Placental pericyte (primary cell): ENCODE results near the gene MRLN. TPM values are rescaled to one million over a fixed set of nuclear protein-coding genes. Genes with fewer than 3 reads are reported as not detected.

Experiments used
- total RNA-seq: library from RNA; depleted of rRNA; stranded (reverse); fragments of >200 nt; gene quantifications from 2 replicates; pipeline ENCODE4 v1.2.3, GENCODE V29; 2012

The MRLN gene
- not detected in 2 replicates for total RNA-seq

DNA sequence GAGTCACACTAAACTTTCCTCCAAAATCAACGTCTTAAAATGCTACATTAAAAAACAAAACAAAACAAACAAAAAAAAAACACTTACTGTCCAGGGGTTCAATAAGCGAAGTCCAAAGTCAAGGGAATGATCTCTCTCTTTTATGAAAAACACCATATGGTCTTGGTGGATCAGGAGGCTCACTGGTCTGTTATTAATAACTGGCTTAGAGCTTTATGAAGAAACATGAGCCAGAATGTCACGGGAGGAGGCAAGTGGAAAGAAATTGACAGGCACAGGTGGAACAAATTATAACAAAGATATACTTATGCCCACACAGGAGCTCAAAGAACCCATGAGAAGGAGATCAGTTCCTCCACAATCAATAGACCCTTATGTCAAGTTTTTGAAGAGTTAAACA is at the start of gene MRLN:
Gene MRLN, minus strand, starts transcription at position 189 of the 400 bp plus-strand sequence.

DNA sequence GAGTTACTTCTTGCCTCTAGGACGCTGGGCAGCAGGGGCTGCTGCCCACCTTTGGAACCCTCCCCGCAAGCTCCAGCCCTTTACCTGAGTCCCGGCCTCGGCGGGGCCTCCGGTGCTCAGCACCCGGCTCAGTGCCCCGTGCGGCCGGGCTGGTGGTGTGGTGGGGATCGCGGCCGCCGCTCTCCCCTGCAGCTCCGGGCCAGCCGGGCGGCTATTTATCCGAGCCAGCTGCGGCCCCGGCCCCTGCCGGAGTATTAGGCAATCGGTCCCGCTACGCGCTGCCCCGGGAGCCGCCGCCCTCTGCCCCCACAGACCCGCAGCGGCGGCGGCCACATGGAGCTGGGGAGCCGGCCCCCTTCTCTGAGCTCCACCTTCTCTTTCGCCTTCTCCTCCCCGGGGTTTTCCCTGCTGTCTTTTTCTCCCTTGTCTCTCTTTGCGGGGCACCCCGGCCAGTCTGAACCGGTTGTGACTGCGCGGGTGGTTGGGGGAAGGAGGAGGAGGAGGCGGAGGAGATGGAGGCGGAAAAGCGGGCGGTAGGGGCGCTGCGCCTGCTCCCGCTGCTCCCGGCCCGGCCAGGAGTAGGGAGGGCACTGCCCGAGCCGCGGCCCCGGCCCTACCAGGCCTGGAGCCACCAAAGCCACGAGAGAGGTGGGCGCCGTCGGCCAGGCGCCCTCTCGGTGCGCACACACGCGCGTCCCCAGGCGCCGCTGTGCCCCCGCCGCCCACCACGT is 43.7 kb downstream of the MRLN start, which contains the start of gene SLC16A9:
Gene SLC16A9, minus strand, starts transcription at position 456 of the 731 bp plus-strand sequence. CDS start 25,559 bp downstream, outside the sequence.

Other genes starting within 250 kb of the MRLN start
- gene SLC16A9, start 43.6 kb downstream of the MRLN start, total RNA-seq = under 0.01 TPM in 1 of 2 replicates, not detected in the other
- gene CCDC6, start 153.1 kb upstream of the MRLN start, total RNA-seq = 27.1 and 33.9 TPM in 2 replicates